ENCODE results near the gene TMEM270.

GRCh38 chr7:73872056-73872908 lies 11.3 kb downstream of the TMEM270 start:
- TF ChIP-seq POLR2AphosphoS5 (IDR thresholded peaks at IDR 0.05) = no peak
- no peak for TF ChIP-seq CTCF (IDR thresholded peaks at IDR 0.05; ENCODE audit: poor library complexity, severe bottlenecking)

Data from neural cell (in vitro differentiated cells).